Type B pancreatic cell (in vitro differentiated cells): ENCODE results near the gene SPDYE16. TPM values are rescaled to one million over a fixed set of nuclear protein-coding genes. Genes with fewer than 3 reads are reported as not detected.
A peak's percentile ranks its signal among the peaks of the same experiment; 100 is the strongest.
"Not testable (repeated sequence)": the region's sequence is repeated elsewhere in the genome, so short reads cannot be mapped to it uniquely, and the experiment has no call there.

Experiments
- DNase-seq: peaks from one replicate; pipeline ENCODE4 v3.0.0; 2021; ENCODE audit warnings: mixed read lengths; ENCODE audit not compliant: unreplicated experiment; ENCODE audit errors: extremely low spot score
- H3K27ac Mint-ChIP-seq: 2 replicates; pipeline ENCODE4 v1.8.0; 2021; ENCODE audit warnings: mild to moderate bottlenecking, mixed read lengths
- H3K27me3 Mint-ChIP-seq: 2 replicates; pipeline ENCODE4 v1.8.0; 2021; ENCODE audit warnings: mixed read lengths
- H3K36me3 Mint-ChIP-seq: 2 replicates; pipeline ENCODE4 v1.8.0; 2021; ENCODE audit warnings: mixed read lengths
- H3K4me1 Mint-ChIP-seq: one replicate; pipeline ENCODE4 v1.8.0; 2021; ENCODE audit warnings: mixed read lengths; ENCODE audit not compliant: unreplicated experiment
- H3K4me3 Mint-ChIP-seq: 2 replicates; pipeline ENCODE4 v1.8.0; 2021; ENCODE audit warnings: mild to moderate bottlenecking, mixed read lengths
- H3K9me3 Mint-ChIP-seq: 2 replicates; pipeline ENCODE4 v1.8.0; 2021; ENCODE audit warnings: mixed read lengths
- total RNA-seq: library from RNA; stranded (reverse); gene quantifications from 2 replicates; pipeline ENCODE4 v1.2.1, GENCODE V29; 2021; ENCODE audit warnings: low replicate concordance
- TF ChIP-seq, protein P1 (sequence below): fragments of 200-600 bp; sonication (generic); conservative IDR thresholded peaks from 2 replicates; pipeline ENCODE4 v1.5.0; 2021; ENCODE audit warnings: antibody characterized with exemption, mild to moderate bottlenecking

Gene SPDYE16
- total RNA-seq, 1 donor from 2014 or later: 0.51 TPM

DNA sequence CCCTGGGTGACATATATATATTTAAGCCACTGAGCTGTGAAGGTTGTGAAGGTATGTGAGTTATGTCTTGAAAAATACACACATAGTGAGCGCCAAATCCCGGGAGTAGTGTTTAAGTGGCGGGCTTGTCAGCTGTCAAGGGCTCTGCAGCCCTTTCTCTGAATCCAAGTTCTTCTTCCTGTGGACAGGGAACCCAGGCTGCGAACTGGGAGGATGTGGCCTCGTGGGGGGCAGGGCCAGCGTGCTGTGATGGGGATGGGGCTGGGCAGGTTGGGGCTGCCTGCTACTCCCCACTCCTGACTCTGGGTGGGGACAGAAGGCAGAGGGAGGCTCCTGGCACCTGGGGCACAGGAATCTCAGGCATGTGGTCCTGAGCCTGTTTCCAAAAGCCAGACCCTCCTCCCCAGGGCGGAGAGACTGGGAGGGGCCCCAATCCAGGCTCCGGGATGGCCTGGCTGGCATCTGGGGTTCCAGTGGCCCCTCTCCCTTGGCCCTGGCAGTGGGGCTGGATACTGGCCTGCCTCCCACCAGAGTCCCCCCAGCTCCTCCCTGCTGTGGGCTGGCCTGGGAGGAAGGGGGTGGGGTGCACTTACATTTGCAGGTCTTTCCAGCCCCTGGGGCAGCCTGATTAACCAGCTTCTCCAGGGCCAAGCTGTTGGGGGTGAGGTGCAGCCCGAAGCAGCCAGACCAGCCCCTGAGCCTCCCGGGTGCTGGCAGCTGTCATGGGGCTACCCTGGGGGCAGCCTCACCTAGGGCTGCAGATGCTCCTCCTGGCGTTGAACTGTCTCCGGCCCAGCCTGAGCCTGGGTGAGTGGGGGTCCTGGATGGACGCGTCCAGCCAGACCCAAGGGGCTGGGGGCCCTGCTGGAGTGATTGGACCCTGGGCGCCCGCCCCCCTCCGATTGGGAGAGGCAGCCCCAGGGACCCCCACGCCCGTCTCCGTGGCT, 32.9 kb downstream of the SPDYE16 start, which contains the start of gene UPK3B:
Gene UPK3B (plus strand): TSS at position 622 of the 947 bp plus-strand sequence. CDS start 101 bp downstream, at position 723.
- Mint-ChIP-seq H3K27me3 (no peaks in the 10 kb centered on the region), H3K9me3 (no peaks in the 10 kb centered on the region), H3K36me3 (no peaks in the 10 kb centered on the region), H3K4me3 (peak within 1 kb of the TSS; percentile 45), H3K4me1 (peaks cover 4% of the 10 kb centered on the region), H3K27ac (peak within 1 kb of the TSS; percentile 83)
- DNase-seq: peak; percentile 71
- TF ChIP-seq, protein P1, sequence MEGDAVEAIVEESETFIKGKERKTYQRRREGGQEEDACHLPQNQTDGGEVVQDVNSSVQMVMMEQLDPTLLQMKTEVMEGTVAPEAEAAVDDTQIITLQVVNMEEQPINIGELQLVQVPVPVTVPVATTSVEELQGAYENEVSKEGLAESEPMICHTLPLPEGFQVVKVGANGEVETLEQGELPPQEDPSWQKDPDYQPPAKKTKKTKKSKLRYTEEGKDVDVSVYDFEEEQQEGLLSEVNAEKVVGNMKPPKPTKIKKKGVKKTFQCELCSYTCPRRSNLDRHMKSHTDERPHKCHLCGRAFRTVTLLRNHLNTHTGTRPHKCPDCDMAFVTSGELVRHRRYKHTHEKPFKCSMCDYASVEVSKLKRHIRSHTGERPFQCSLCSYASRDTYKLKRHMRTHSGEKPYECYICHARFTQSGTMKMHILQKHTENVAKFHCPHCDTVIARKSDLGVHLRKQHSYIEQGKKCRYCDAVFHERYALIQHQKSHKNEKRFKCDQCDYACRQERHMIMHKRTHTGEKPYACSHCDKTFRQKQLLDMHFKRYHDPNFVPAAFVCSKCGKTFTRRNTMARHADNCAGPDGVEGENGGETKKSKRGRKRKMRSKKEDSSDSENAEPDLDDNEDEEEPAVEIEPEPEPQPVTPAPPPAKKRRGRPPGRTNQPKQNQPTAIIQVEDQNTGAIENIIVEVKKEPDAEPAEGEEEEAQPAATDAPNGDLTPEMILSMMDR: no peak

- H3K36me3 Mint-ChIP-seq: no peaks in the 10 kb centered on the region
- TF ChIP-seq, protein P1: no peak
- H3K9me3 Mint-ChIP-seq: no peaks in the 10 kb centered on the region
- no peak overlapping the region for H3K27ac Mint-ChIP-seq
- DNase-seq: no peak
- H3K4me3 Mint-ChIP-seq: no peak overlapping the region
- H3K4me1 Mint-ChIP-seq: peaks cover 4% of the 10 kb centered on the region
- no peaks in the 10 kb centered on the region for H3K27me3 Mint-ChIP-seq
Observed at GRCh38 chr7:76507723-76508406, 35.2 kb downstream of the SPDYE16 start.

- H3K4me3 Mint-ChIP-seq, H3K4me1 Mint-ChIP-seq, H3K27ac Mint-ChIP-seq, H3K9me3 Mint-ChIP-seq, H3K36me3 Mint-ChIP-seq, H3K27me3 Mint-ChIP-seq: not testable (repeated sequence)
- DNase-seq: peak; percentile 34
Observed at GRCh38 chr7:76506643-76507042, 36.5 kb downstream of the SPDYE16 start.

DNA sequence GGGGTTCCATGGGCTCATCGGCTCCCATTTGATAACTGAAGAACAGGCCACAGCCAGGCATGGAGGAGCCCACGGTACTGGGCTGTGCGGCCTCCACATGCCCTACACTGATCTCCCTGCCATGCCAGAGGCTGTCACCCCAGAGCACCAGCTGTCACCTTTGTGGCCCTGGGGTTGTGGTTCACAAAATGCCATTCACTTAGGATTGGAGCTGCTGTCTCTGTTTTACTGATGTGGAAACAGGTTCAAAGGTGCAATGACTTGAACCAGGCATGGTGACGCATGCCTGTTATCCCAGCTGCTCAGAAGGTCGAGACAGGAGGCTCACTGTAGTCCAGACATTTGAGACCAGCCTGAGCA, 37.0 kb downstream of the SPDYE16 start:
- H3K27ac Mint-ChIP-seq: no peak overlapping the region
- H3K27me3 Mint-ChIP-seq: no peaks in the 10 kb centered on the region
- H3K4me1 Mint-ChIP-seq: peaks cover 4% of the 10 kb centered on the region
- no peak overlapping the region for H3K4me3 Mint-ChIP-seq
- no peaks in the 10 kb centered on the region for H3K9me3 Mint-ChIP-seq
- DNase-seq: peak; percentile 40
- TF ChIP-seq, protein P1: no peak
- no peaks in the 10 kb centered on the region for H3K36me3 Mint-ChIP-seq

DNA sequence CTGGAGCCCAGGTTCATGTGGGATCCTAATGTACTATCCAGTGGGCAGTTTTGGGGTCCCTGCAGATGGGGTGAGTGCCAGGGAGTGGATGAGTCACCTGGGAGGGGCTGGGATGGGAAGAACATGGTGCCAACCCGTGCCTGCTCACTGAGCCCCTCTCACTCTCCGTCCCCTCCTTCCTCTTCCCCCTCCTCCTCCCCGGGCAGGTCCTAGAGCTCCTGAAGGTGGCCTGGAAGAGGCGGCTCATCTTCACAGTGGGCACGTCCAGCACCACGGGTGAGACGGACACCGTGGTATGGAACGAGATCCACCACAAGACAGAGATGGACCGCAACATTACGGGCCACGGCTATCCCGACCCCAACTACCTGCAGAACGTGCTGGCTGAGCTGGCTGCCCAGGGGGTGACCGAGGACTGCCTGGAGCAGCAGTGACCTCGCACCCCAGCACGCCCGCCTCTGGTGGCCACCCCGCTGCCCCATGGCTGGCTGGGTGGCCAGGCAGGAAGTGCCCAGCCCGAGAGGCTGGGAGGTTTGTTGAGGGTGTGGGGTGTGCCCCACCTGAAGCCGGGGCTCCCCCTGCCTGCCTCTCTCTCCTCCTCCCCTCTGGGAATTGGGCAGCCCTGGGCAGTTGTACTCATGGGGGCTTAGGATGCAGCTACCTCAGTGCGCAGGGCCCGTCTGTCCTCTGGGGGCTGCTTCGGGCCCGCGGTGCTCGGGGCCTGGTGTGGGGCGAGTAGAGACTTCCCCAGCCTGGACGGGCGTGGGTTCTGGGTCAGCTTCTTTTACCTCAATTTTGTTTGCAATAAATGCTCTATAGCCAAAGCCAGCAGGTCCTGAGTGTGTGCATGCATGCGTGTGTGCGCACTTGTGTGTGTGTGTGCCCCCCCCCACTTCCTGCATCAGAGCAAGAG, 37.7 kb downstream of the SPDYE16 start:
- no peaks in the 10 kb centered on the region for H3K36me3 Mint-ChIP-seq
- no peak overlapping the region for H3K27ac Mint-ChIP-seq
- H3K27me3 Mint-ChIP-seq: no peaks in the 10 kb centered on the region
- H3K4me3 Mint-ChIP-seq: no peak overlapping the region
- DNase-seq: peak; percentile 61
- TF ChIP-seq, protein P1: no peak
- no peaks in the 10 kb centered on the region for H3K9me3 Mint-ChIP-seq
- H3K4me1 Mint-ChIP-seq: peaks cover 4% of the 10 kb centered on the region

DNA sequence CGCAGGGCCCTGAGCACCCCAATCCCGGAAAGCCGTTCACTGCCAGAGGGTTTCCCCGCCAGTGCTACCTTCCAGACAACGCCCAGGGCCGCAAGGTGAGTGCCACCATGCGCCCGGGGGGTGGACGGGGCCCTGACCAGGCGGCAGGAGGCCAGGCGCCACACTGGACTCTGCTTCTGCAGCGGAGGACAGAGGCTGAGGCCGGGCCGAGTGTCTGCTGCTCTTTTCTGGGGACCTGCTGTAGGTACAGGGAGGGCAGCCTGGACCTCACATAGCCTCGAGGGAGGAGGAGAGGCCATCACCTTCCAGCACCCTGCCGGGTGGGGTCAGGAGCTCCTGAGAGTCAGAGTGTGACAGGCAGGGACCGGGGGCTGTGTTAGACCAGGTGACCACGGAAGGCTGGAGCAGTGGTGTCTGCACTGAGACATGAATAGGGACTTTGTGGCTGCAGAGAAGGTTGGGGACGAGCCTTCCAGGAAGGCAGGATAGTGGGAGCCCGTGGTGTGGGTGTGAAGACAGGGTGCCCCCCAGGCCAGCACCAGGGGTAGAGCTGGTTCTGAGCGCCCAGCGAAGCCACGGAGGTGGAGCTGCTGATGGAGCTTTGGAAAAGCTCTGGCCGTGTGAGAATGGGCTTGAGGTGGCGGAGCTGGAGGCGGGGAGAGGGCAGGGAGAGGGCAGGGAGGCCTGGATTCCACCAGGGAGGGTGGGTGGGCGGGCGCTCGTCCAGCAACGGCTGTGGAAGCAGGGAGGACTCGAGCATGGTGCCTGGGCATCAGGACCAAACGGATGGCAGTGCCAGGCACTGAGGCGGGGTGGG, 38.5 kb downstream of the SPDYE16 start:
- peak; percentile 57 for DNase-seq
- not testable (repeated sequence) for H3K27ac Mint-ChIP-seq, H3K27me3 Mint-ChIP-seq, H3K9me3 Mint-ChIP-seq, H3K4me3 Mint-ChIP-seq, H3K36me3 Mint-ChIP-seq, H3K4me1 Mint-ChIP-seq

- not testable (repeated sequence) for H3K9me3 Mint-ChIP-seq, H3K36me3 Mint-ChIP-seq, H3K4me1 Mint-ChIP-seq, DNase-seq, H3K27me3 Mint-ChIP-seq, H3K4me3 Mint-ChIP-seq, H3K27ac Mint-ChIP-seq
Observed at GRCh38 chr7:76503244-76503643, 39.9 kb downstream of the SPDYE16 start.

DNA sequence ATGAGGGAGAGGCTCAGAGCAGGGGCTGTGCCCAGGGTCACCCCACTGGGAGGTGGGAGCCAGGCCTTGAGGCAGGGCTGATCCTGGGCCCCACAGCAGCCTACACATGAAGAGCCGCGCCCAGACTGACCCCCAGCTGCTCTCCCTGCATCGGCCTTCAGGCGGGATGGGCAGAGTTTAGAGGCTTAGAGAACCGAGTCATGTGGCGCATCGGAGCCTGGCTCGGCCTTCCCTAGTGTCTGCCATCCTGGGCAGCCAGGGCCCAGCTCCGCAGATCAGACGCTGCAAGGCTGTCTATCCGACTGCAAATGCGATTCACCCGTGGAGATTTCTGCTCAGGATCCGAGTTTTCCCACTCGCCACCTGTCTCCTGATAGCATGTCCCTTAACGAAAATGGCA, 40.3 kb downstream of the SPDYE16 start:
- not testable (repeated sequence) for H3K27ac Mint-ChIP-seq, H3K27me3 Mint-ChIP-seq, H3K4me3 Mint-ChIP-seq, H3K36me3 Mint-ChIP-seq, H3K4me1 Mint-ChIP-seq, H3K9me3 Mint-ChIP-seq
- DNase-seq: peak; percentile 52
